MG63 (cell line): ENCODE data around the gene DGKI. TPM values are rescaled to one million over a fixed set of nuclear protein-coding genes. Genes with fewer than 3 reads are reported as not detected.

Experiments
- DNase-seq: peaks from one replicate; pipeline ENCODE4 v3.0.0-alpha.2; 2020
- H3K27me3 ChIP-seq: fragments of 250-450 bp; sonication (Bioruptor Pico); 2 replicates; pipeline ENCODE4 v1.5.1; 2020; ENCODE audit warnings: mild to moderate bottlenecking, moderate library complexity
- H3K36me3 ChIP-seq: fragments of 250-450 bp; sonication (Bioruptor Pico); 2 replicates; pipeline ENCODE4 v1.5.1; 2020; ENCODE audit warnings: mild to moderate bottlenecking, moderate library complexity
- H3K4me3 ChIP-seq: fragments of 250-450 bp; sonication (Bioruptor Pico); 2 replicates; pipeline ENCODE4 v1.5.1; 2020; ENCODE audit warnings: mild to moderate bottlenecking, moderate library complexity
- H3K9me3 ChIP-seq: fragments of 250-450 bp; sonication (Bioruptor Pico); 2 replicates; pipeline ENCODE4 v1.5.1; 2020; ENCODE audit warnings: mild to moderate bottlenecking, moderate library complexity
- total RNA-seq: library from RNA; depleted of rRNA; stranded (reverse); fragments of >200 nt; shearing (Covaris generic); gene quantifications from 2 replicates; pipeline ENCODE4 v1.2.3, GENCODE V29; 2014; ENCODE audit warnings: low replicate concordance

Gene DGKI
- total RNA-seq, 1 experiment from 2014 or later: 0.43 TPM

DNA sequence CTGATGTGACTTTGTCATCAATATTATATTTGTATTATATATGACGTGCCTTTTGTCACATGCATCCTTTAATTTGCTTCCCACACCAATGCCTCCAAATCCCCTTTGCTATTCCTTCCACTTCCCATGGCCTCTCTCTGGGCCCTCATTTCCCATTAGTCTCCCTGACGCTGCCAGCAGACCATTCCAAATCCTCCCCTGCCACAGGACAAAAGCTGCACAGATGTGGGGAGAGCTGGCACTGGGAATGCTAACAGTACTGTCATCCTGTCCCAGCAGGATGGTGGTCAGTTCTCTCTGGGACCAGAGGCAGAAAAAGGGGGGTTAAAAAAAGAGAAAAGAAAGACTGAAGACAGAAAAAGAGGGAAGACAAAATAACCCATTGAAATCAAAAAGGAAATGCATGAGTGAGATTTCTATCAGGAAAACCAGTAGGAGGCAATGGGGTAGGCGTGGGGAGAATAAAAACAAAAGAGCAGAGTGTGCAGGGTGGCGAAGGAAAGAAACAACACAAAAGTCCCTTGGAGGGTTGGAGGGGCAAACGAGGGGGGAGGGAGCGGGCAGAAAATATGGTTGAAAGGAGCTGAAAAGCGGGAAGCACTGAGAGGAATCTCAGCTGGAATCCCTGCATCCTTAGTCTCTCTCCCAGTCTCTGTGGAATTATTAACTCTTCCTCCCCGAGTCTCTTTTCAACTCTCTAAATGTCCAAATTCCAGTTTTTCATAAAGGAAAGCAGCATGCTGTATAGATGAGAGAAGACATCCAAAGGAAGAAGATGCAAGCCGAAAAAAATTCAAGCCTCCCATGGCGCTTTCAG is 444.0 kb downstream of the DGKI start:
- H3K36me3 ChIP-seq: no peaks in the 10 kb centered on the region
- DNase-seq: no peak
- no peak overlapping the region for H3K4me3 ChIP-seq
- no peaks in the 10 kb centered on the region for H3K27me3 ChIP-seq
- H3K9me3 ChIP-seq: no peaks in the 10 kb centered on the region

GRCh38 chr7:137399827-137400823 is 446.6 kb downstream of the DGKI start:
- Histone ChIP-seq H3K27me3 (no peaks in the 10 kb centered on the region), H3K9me3 (no peaks in the 10 kb centered on the region), H3K36me3 (no peaks in the 10 kb centered on the region), H3K4me3 (no peak overlapping the region)
- no peak for DNase-seq

DNA sequence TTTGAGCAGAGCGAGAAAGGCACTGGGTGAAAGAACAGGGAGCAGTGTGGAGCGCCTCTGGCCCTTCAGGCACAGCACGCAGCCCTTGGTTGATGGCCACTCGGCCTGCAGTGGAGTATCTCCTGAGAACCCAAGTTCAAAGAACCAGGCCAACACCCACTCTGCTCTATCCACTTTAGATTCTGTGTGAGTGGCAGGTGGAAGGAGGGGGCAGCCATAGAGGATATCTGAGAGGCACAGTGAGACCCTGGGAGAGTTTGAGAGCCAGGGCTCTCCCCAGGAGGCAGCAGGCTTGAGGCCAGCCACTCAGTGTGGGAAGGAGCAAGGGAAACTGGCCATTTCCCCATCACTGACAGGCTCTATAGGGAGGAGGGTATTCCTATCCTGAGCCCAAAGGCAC is 450.7 kb downstream of the DGKI start:
- Histone ChIP-seq H3K36me3 (no peaks in the 10 kb centered on the region), H3K4me3 (no peak overlapping the region), H3K9me3 (no peaks in the 10 kb centered on the region), H3K27me3 (no peaks in the 10 kb centered on the region)
- DNase-seq: no peak

DNA sequence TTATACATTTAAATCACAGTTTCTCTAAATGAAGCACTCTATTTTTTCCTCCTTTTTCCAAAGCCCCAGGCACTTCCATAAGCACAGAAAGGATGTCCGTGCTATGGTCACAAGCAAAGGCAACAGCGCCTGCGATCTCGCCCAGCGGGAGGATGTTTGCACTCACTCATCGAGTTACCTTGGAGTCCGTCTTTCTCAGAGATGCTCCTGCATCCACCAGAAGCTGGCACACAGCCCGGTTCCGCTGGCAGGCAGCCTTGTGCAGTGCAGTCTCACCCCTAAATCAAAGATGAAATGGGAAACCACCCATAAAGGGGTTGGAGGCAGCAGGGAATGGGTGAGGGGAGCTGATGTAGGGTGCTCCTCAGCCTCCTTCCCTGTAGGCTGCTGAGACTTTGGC is 451.4 kb downstream of the DGKI start:
- Histone ChIP-seq H3K36me3 (no peaks in the 10 kb centered on the region), H3K4me3 (no peak overlapping the region), H3K27me3 (no peaks in the 10 kb centered on the region), H3K9me3 (no peaks in the 10 kb centered on the region)
- no peak for DNase-seq

GRCh38 chr7:137393570-137393969 is 453.2 kb downstream of the DGKI start:
- Histone ChIP-seq H3K9me3 (no peaks in the 10 kb centered on the region), H3K4me3 (no peak overlapping the region), H3K36me3 (no peaks in the 10 kb centered on the region), H3K27me3 (no peaks in the 10 kb centered on the region)
- no peak for DNase-seq

DNA sequence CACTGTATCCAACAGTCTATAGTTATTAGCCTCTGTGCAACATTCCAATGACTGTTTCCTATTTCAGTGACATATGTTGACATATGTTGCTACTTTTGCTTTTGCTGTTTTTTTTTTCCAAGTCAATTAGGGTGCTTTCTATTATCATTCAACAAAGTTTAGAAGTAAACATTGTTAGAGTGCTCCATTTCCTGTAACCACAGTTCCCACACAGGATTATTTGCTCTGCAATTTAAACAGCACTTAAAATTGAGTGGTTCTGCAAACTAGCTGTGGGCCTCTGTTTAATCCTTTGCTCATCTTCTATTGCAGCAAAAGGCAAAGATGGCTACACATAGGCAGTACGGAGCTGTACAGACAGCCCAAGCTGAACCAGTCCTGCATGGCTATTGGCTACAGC is 456.7 kb downstream of the DGKI start:
- H3K36me3 ChIP-seq: no peaks in the 10 kb centered on the region
- no peak for DNase-seq
- H3K4me3 ChIP-seq: no peak overlapping the region
- no peaks in the 10 kb centered on the region for H3K9me3 ChIP-seq
- no peaks in the 10 kb centered on the region for H3K27me3 ChIP-seq

DNA sequence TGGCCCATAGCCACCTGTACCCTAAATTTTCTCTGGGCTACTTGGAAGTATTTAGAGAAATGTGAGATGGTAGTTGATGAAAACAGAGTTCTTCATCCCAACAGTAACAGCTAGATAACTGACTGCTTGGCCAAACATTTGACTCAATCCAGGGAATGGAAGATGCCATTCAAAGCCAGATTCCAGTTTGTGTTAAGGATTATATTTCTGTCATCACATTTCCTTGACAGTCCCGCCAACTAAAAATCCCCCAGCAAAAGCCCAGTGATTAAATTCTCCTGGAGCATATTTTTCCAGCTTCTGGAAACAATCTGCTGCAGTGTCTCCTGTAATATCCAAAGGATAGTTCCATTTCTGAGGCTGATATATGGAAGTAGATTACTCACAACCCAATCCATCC is 457.9 kb downstream of the DGKI start:
- H3K9me3 ChIP-seq: no peaks in the 10 kb centered on the region
- DNase-seq: no peak

GRCh38 chr7:137386966-137387365 is 459.8 kb downstream of the DGKI start:
- H3K36me3 ChIP-seq: no peaks in the 10 kb centered on the region
- no peak for DNase-seq
- no peak overlapping the region for H3K4me3 ChIP-seq
- no peaks in the 10 kb centered on the region for H3K27me3 ChIP-seq
- H3K9me3 ChIP-seq: no peaks in the 10 kb centered on the region

More for the DNA sequence above, 457.9 kb downstream of the DGKI start:
- no peaks in the 10 kb centered on the region for H3K36me3 ChIP-seq
- H3K27me3 ChIP-seq: no peaks in the 10 kb centered on the region
- H3K4me3 ChIP-seq: no peak overlapping the region

DNA sequence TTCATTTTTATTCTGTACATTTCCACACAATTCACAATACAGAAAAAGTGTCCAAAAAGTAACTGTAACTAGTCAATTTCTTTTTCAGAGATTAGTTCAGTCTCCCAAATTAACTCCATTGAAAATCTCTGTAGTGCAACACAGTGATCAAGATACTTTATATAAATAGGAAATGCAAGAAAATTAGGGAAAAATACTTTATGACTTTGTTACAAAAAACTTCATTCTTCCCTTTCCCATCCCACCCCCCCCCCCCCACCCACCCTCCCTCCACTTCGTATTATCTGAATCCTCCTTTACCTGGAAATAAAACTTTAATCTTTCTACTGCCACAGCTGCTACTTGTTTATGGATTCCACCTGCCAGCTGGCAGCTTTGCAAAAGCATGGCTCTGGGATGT is 465.7 kb downstream of the DGKI start:
- DNase-seq: no peak
- H3K36me3 ChIP-seq: no peaks in the 10 kb centered on the region
- H3K27me3 ChIP-seq: no peaks in the 10 kb centered on the region
- no peaks in the 10 kb centered on the region for H3K9me3 ChIP-seq
- no peak overlapping the region for H3K4me3 ChIP-seq

DNA sequence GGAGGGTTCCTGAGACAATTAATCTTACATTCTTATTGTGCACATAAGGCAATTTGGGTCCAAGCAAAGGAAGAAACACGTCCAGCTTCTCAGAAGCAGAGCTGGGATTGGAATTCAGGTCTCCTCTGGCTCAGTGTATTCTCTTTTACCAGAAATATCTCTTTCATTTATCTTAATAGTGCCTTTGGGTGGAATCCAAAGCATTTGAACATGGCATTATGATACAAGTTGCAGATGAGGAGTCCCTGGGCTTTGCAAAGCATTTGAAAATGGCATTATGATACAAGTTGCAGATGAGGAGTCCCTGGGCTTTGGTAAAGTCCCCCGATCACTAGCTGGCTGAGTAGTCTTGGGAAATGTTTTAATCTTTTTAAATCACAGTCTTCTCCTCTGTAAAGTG is 473.3 kb downstream of the DGKI start:
- Histone ChIP-seq H3K27me3 (no peaks in the 10 kb centered on the region), H3K36me3 (no peaks in the 10 kb centered on the region), H3K9me3 (no peaks in the 10 kb centered on the region), H3K4me3 (no peak overlapping the region)
- no peak for DNase-seq

- H3K4me3 ChIP-seq: no peak overlapping the region
- no peak for DNase-seq
- no peaks in the 10 kb centered on the region for H3K27me3 ChIP-seq
- H3K9me3 ChIP-seq: no peaks in the 10 kb centered on the region
- H3K36me3 ChIP-seq: no peaks in the 10 kb centered on the region
Measured at GRCh38 chr7:137371616-137372015, 475.2 kb downstream of the DGKI start.

DNA sequence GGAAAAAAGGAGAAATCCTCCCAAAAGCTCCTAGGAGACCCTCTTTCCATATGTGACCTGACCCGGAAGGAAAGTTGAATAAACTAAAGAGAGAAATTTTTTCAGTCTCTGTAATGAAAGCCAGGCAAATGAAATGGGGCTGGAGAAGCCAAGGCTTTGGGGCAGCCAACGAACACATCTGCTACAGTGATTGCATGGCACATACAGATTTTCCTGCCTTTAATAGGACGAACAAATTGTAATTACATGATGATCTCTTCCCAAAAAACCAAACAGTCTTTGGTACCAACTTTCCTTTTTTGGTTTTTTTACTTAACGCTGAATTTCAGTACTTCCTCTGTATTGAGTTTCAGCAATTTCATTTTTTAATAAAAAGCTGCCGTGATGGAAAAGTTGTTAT is 479.8 kb downstream of the DGKI start:
- no peak for DNase-seq
- Histone ChIP-seq H3K27me3 (no peaks in the 10 kb centered on the region), H3K9me3 (no peaks in the 10 kb centered on the region), H3K4me3 (no peak overlapping the region), H3K36me3 (no peaks in the 10 kb centered on the region)

- H3K36me3 ChIP-seq: no peaks in the 10 kb centered on the region
- DNase-seq: no peak
- H3K4me3 ChIP-seq: no peak overlapping the region
- H3K27me3 ChIP-seq: no peaks in the 10 kb centered on the region
- no peaks in the 10 kb centered on the region for H3K9me3 ChIP-seq
Measured at GRCh38 chr7:137363683-137364082, 483.1 kb downstream of the DGKI start.

DNA sequence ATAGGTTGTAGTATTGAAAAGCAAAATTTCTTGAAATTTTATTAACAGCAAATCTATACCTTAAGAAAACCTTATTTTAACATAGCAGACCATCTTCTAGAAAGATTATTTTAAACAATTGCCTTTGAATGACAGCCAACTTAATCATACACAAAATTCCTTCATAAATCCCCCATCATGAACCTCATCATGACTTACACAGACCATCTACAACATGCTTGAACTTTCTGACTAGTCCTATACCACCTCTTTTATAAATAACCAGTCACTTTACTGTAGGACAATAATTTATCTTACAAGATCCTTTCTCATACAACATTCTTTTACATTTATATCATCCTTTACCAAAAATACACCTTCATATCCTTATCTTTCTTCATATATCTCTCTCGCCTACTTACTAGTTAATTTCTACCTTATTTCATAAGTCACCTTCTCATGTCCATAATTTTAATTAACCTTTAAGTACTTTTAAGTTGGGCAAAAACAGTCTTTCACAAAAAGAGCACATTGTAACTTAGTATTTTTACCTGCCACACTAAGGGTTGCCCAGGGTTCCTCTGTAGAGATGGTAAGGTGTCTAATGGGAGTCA is 486.6 kb downstream of the DGKI start:
- H3K4me3 ChIP-seq: no peak overlapping the region
- no peaks in the 10 kb centered on the region for H3K36me3 ChIP-seq
- no peaks in the 10 kb centered on the region for H3K27me3 ChIP-seq
- no peak for DNase-seq
- H3K9me3 ChIP-seq: no peaks in the 10 kb centered on the region

GRCh38 chr7:137354961-137355360 is 491.8 kb downstream of the DGKI start:
- no peaks in the 10 kb centered on the region for H3K27me3 ChIP-seq
- DNase-seq: no peak
- no peaks in the 10 kb centered on the region for H3K36me3 ChIP-seq
- H3K9me3 ChIP-seq: no peaks in the 10 kb centered on the region
- no peak overlapping the region for H3K4me3 ChIP-seq

GRCh38 chr7:137354396-137354795 is 492.4 kb downstream of the DGKI start:
- Histone ChIP-seq H3K36me3 (no peaks in the 10 kb centered on the region), H3K9me3 (no peaks in the 10 kb centered on the region), H3K4me3 (no peak overlapping the region), H3K27me3 (no peaks in the 10 kb centered on the region)
- DNase-seq: peak; percentile 26

GRCh38 chr7:137351941-137352340 is 494.8 kb downstream of the DGKI start:
- H3K4me3 ChIP-seq: no peak overlapping the region
- no peaks in the 10 kb centered on the region for H3K27me3 ChIP-seq
- no peaks in the 10 kb centered on the region for H3K36me3 ChIP-seq
- DNase-seq: no peak
- no peaks in the 10 kb centered on the region for H3K9me3 ChIP-seq
